ENCODE measurements around the gene GXYLT2. TPM values are rescaled to one million over a fixed set of nuclear protein-coding genes. Genes with fewer than 3 reads are reported as not detected.
A peak's percentile ranks its signal among the peaks of the same experiment; 100 is the strongest.

Gene GXYLT2
- total and polyA plus RNA-seq, 4 donors = 1.9 to 46.4 (median 11.5) TPM

DNA sequence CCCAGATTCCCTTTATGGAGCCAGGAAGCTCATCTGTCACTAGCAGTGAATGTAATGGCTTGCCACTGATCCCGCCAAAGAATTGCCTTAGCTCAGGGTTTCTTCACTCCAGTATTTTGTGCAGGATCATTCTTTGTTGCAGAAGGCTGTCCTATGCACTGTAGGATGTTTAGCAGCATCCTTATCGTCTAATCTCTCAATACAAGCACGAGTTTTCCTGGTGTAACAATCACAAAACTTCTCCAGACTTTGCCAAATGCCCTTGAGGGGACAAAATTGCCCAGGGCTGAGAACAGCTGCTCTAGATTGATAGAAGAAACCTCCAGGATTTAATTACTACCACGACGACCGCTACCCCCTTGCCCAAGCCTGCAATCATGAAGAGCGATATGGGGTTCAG is 32.8 kb upstream of the GXYLT2 start:
- Histone ChIP-seq H3K4me3 (ENCODE audit: low read length in 2 of 2) (no peak overlapping the region), H3K27ac (ENCODE audit: low read depth in 1 of 2, low read length in 2 of 2) (no peak overlapping the region), H3K36me3 (ENCODE audit: control insufficient read depth in 1 of 2, insufficient read depth in 2 of 2, low read length in 1 of 2) (no peaks in the 10 kb centered on the region), H3K4me1 (ENCODE audit: control insufficient read depth in 1 of 2, insufficient read depth in 2 of 2, low read length in 2 of 2) (no peaks in the 10 kb centered on the region), H3K27me3 (ENCODE audit: control insufficient read depth in 1 of 2, insufficient read depth in 2 of 2, low read length in 1 of 2) (no peaks in the 10 kb centered on the region), H3K9me3 (ENCODE audit: control insufficient read depth, low read length) (no peaks in the 10 kb centered on the region)
- intact Hi-C loops (cut with DNase I) = no loop called here
- DNase-seq (no peak), ATAC-seq (ENCODE audit: low FRiP score) (no peak)
- 69 to 75% methylated on average over 7 of the region's 7 CpGs for whole genome bisulfite sequencing, 2 donors

DNA sequence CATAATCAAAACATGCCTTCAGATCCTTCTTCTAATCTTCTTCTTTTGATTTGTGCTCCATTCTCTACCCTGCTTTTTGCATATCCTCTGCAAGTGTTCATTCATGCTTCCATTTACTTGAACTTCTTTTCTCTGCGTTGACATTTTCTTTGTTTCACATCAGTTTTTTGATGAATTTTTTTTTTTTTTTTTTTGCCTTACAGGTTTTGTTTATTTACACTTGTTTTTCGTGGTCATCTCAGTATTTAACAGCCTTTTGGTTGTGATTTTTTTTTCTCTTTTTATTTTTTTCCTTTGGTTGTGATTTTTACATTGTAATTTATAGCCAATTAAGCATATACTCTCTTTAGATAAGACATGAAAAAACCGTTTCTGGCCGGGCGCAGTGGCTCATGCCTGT is 27.8 kb upstream of the GXYLT2 start:
- no peak for ATAC-seq (ENCODE audit: low FRiP score)

DNA sequence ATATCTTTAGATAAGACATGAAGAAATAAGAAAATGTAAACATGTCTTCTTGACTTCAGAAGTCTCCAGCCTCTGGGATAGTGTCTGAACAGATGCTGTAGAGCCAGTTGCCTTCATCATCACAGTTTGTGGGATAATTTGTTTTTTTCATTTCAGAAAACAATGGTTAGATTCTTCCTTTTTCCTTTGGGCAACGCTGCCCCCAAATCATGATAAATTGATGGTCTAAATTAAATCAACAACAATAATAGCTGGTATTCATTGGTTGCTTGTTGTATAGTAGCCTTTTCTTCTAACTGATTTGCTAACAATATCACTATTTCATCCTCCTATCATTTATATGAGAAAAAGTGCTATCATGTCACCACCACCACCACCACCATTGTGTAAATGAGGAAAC is 27.0 kb upstream of the GXYLT2 start:
- H3K27me3 ChIP-seq (ENCODE audit: control insufficient read depth in 1 of 2, insufficient read depth in 2 of 2, low read length in 1 of 2) = no peaks in the 10 kb centered on the region
- H3K27ac ChIP-seq (ENCODE audit: low read depth in 1 of 2, low read length in 2 of 2) = no peak overlapping the region
- ATAC-seq (ENCODE audit: low FRiP score) = no peak
- WGBS, 2 donors = 90 to 95% methylated on average over 1 of the region's 1 CpG
- no peaks in the 10 kb centered on the region for H3K36me3 ChIP-seq (ENCODE audit: control insufficient read depth in 1 of 2, insufficient read depth in 2 of 2, low read length in 1 of 2)
- H3K4me3 ChIP-seq (ENCODE audit: low read length in 2 of 2) = no peak overlapping the region
- H3K4me1 ChIP-seq (ENCODE audit: control insufficient read depth in 1 of 2, insufficient read depth in 2 of 2, low read length in 2 of 2) = no peaks in the 10 kb centered on the region
- H3K9me3 ChIP-seq (ENCODE audit: control insufficient read depth, low read length) = no peaks in the 10 kb centered on the region
- intact Hi-C loops (cut with DNase I) = no loop called here
- DNase-seq = no peak

More for the DNA sequence above, 27.8 kb upstream of the GXYLT2 start:
- H3K4me1 ChIP-seq (ENCODE audit: control insufficient read depth in 1 of 2, insufficient read depth in 2 of 2, low read length in 2 of 2) = no peaks in the 10 kb centered on the region
- H3K36me3 ChIP-seq (ENCODE audit: control insufficient read depth in 1 of 2, insufficient read depth in 2 of 2, low read length in 1 of 2) = no peaks in the 10 kb centered on the region
- DNase-seq = no peak
- H3K4me3 ChIP-seq (ENCODE audit: low read length in 2 of 2) = no peak overlapping the region
- H3K27ac ChIP-seq (ENCODE audit: low read depth in 1 of 2, low read length in 2 of 2) = no peak overlapping the region
- intact Hi-C loops (cut with DNase I) = no loop called here
- H3K27me3 ChIP-seq (ENCODE audit: control insufficient read depth in 1 of 2, insufficient read depth in 2 of 2, low read length in 1 of 2) = no peaks in the 10 kb centered on the region
- 90 to 91% methylated on average over 5 of the region's 5 CpGs for WGBS, 2 donors
- H3K9me3 ChIP-seq (ENCODE audit: control insufficient read depth, low read length) = no peaks in the 10 kb centered on the region

DNA sequence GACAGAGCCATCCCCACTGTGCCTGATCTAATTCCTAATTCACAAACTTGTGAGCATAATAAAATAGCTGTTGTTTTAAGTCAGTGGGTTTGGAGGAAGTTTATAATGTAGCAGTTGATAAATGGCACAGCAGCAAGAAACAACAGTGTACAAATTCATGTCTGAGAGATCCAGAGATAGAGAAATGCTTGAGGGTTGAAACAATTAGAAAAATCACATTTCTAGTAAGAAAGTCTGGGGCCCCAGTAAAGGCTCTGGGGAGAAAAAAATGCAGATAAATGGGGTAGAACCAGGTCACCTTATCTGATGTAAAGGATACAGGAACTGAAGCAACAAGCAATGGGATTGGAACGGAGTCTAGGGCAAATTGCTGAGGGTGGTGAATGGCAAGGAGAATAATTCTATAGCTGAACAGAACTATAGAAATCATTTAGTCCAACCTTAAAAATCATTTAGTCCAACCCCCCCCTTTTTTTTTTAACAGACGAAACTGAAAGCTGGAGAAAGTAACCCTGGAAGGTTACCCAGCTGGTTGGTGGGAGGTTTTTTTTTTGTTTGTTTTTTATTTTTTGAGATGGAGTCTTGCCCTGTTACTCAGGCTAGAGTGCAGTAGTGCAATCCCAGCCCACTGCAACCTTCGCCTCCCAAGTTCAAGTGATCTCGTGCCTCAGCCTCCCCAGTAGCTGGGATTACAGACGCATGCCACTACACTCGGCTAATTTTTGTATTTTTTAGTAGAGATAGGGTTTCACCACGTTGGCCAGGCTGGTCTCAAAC is 25.3 kb upstream of the GXYLT2 start:
- Histone ChIP-seq H3K4me3 (ENCODE audit: low read length in 2 of 2) (no peak overlapping the region), H3K4me1 (ENCODE audit: control insufficient read depth in 1 of 2, insufficient read depth in 2 of 2, low read length in 2 of 2) (no peaks in the 10 kb centered on the region), H3K27ac (ENCODE audit: low read depth in 1 of 2, low read length in 2 of 2) (no peak overlapping the region), H3K36me3 (ENCODE audit: control insufficient read depth in 1 of 2, insufficient read depth in 2 of 2, low read length in 1 of 2) (no peaks in the 10 kb centered on the region), H3K9me3 (ENCODE audit: control insufficient read depth, low read length) (no peaks in the 10 kb centered on the region), H3K27me3 (ENCODE audit: control insufficient read depth in 1 of 2, insufficient read depth in 2 of 2, low read length in 1 of 2) (no peaks in the 10 kb centered on the region)
- intact Hi-C loops (cut with DNase I) = no loop called here
- DNase-seq = no peak
- no peak for ATAC-seq (ENCODE audit: low FRiP score)
- 76 to 77% methylated on average over 7 of the region's 7 CpGs for WGBS, 2 donors

DNA sequence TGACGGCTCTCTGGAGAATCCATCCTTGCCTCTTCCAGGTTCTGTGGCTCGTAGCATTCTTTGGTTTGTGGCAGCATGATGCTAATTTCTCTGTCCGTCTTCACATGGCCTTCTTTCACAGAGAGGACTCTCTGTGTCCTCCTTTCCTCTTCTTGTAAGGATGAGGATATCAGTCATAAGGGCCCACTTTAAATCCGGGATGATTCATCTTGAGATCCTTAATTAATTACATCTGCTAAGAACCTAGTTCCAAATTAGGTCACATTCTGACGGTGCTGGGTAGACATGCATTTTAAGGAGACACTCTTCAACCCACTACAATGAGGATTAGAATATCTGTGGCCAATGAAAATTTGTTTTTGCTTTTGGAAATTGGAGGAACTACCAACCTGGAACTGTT is 15.7 kb upstream of the GXYLT2 start:
- Histone ChIP-seq H3K4me3 (ENCODE audit: low read length in 2 of 2) (no peak overlapping the region), H3K27me3 (ENCODE audit: control insufficient read depth in 1 of 2, insufficient read depth in 2 of 2, low read length in 1 of 2) (no peaks in the 10 kb centered on the region), H3K9me3 (ENCODE audit: control insufficient read depth, low read length) (no peaks in the 10 kb centered on the region), H3K4me1 (ENCODE audit: control insufficient read depth in 1 of 2, insufficient read depth in 2 of 2, low read length in 2 of 2) (no peaks in the 10 kb centered on the region), H3K27ac (ENCODE audit: low read depth in 1 of 2, low read length in 2 of 2) (no peak overlapping the region), H3K36me3 (ENCODE audit: control insufficient read depth in 1 of 2, insufficient read depth in 2 of 2, low read length in 1 of 2) (no peaks in the 10 kb centered on the region)
- intact Hi-C loops (cut with DNase I) = no loop called here
- 87 to 88% methylated on average over 5 of the region's 5 CpGs for WGBS, 2 donors
- DNase-seq (no peak), ATAC-seq (ENCODE audit: low FRiP score) (no peak)

DNA sequence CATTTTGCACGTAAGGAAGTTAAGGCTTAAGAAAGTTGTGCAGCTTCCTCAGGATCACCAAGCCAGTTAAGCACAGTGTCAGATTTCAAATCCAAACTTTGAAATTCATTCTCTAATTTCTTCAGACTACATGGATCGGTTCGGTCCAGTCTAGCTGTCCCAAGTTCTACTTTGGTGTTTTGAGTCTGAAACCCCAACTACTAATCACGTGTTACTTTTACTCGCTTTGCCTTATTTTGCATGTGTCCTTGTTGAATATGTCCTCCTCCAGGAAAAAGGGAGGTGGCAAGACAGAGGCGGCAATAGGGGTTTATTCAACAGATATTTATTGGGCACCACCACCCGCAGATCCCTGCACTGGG is 522 bp upstream of the GXYLT2 start:
- Histone ChIP-seq H3K27ac (ENCODE audit: low read depth in 1 of 2, low read length in 2 of 2) (no peak overlapping the region), H3K4me1 (ENCODE audit: control insufficient read depth in 1 of 2, insufficient read depth in 2 of 2, low read length in 2 of 2) (no peaks in the 10 kb centered on the region), H3K4me3 (ENCODE audit: low read length in 2 of 2) (peak overlapping the region; percentile 96 to 97), H3K9me3 (ENCODE audit: control insufficient read depth, low read length) (no peaks in the 10 kb centered on the region), H3K27me3 (ENCODE audit: control insufficient read depth in 1 of 2, insufficient read depth in 2 of 2, low read length in 1 of 2) (no peaks in the 10 kb centered on the region), H3K36me3 (ENCODE audit: control insufficient read depth in 1 of 2, insufficient read depth in 2 of 2, low read length in 1 of 2) (no peaks in the 10 kb centered on the region)
- intact Hi-C loops (cut with DNase I) = loop anchor here in 1 of 2 donors (5.0 kb wide), 2 partner anchors 40 to 50 kb away; partner anchors contain the start of gene SHQ1
- 0 to 1% methylated on average over 7 of the region's 7 CpGs for WGBS, 2 donors
- no peak for ATAC-seq (ENCODE audit: low FRiP score)
- no peak for DNase-seq

DNA sequence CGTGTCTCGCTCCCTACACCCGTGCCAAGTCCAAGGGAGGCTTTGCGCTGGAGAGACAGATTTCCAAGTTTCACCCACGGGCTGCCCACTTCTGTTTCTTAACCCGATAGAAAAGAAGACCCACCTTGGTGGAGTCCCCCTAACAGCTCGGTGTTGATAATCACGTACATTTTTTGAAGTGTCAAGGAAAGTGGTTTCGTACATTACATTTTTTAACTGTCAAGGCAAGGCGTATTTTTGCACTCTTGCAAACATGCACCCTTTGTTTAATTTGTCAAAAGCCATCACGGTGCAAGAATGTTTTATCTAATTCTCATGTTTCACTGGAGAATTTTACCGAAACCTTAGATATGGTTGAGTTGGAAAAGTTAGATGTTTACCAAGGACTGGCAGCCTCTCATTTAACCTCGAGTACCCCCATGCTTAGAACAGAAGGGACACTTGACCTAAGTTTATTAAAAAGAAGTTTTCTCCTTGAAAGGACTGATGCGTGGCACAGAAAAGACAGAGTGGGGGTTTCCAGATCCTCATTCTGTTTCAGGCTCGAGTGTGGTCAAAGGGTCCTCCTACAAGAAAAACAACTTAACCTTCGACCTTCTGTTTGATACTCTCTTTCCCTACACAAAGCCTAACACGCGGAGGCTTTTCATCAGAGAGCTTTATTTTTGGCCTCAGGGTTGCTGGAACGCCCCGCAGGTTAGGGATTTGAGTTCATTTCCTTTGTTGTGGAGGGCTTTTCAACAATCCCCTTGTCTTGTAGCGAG is 882 bp downstream of the GXYLT2 start:
- H3K4me1 ChIP-seq (ENCODE audit: control insufficient read depth in 1 of 2, insufficient read depth in 2 of 2, low read length in 2 of 2) = no peaks in the 10 kb centered on the region
- no peak for DNase-seq
- 1 to 2% methylated on average over 21 of the region's 21 CpGs for WGBS, 2 donors

DNA sequence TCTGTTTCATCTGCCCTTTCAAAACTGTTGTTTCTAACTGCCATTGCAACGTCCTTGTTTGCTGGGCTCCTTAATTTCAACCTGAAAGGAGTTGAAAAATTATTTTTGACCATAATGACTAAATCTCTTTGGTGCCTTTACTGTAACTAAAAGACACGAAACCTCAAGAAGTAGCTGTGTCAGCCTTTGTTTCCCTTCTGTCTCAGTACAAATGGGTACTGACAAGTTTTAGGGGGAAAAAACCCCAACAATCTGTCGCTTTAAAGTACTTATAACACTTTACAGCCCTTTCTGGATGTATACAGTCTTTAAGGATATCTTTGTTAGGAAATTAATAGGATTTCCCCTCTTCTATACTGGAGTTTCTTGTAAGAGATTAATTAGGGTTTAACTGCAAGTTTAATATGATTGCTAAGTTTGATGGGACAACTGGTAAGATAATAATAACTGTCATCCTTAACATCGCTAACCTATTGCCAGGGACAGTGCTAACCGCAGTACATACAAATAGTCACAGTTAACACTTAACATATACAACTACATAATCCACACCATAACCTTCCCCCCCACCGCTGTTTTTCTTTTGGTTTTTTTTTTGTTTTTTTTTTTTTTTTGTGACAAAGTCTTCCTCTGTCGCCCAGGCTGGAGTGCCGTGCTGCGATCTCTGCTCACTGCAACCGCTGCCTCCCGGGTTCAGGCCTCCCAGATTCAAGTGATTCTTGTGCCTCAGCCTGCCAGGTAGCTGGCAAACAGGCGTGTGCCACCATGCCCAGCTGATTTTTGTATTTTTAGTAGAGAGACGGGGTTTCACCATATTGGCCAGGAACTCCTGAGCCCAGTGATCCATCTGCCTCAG is 1.7 kb downstream of the GXYLT2 start:
- peak overlapping the region; percentile 96 to 97 for H3K4me3 ChIP-seq (ENCODE audit: low read length in 2 of 2)
- intact Hi-C loops (cut with DNase I) = loop anchor here in 1 of 2 donors (2.0 to 5.0 kb wide), 3 partner anchors 42 to 107 kb away; partner anchors contain the start of genes PPP4R2 and SHQ1
- H3K4me1 ChIP-seq (ENCODE audit: control insufficient read depth in 1 of 2, insufficient read depth in 2 of 2, low read length in 2 of 2) = no peaks in the 10 kb centered on the region
- DNase-seq (no peak), ATAC-seq (ENCODE audit: low FRiP score) (no peak)
- no peaks in the 10 kb centered on the region for H3K27me3 ChIP-seq (ENCODE audit: control insufficient read depth in 1 of 2, insufficient read depth in 2 of 2, low read length in 1 of 2)
- WGBS, 2 donors = 28 to 34% methylated on average over 13 of the region's 13 CpGs
- no peaks in the 10 kb centered on the region for H3K36me3 ChIP-seq (ENCODE audit: control insufficient read depth in 1 of 2, insufficient read depth in 2 of 2, low read length in 1 of 2)
- H3K27ac ChIP-seq (ENCODE audit: low read depth in 1 of 2, low read length in 2 of 2) = peak overlapping the region; percentile 62 to 78
- H3K9me3 ChIP-seq (ENCODE audit: control insufficient read depth, low read length) = no peaks in the 10 kb centered on the region

More for the DNA sequence above, 882 bp downstream of the GXYLT2 start:
- Histone ChIP-seq H3K9me3 (ENCODE audit: control insufficient read depth, low read length) (no peaks in the 10 kb centered on the region), H3K36me3 (ENCODE audit: control insufficient read depth in 1 of 2, insufficient read depth in 2 of 2, low read length in 1 of 2) (no peaks in the 10 kb centered on the region), H3K27me3 (ENCODE audit: control insufficient read depth in 1 of 2, insufficient read depth in 2 of 2, low read length in 1 of 2) (no peaks in the 10 kb centered on the region), H3K4me3 (ENCODE audit: low read length in 2 of 2) (peak overlapping the region; percentile 96 to 97), H3K27ac (ENCODE audit: low read depth in 1 of 2, low read length in 2 of 2) (peak overlapping the region; percentile 62 to 78)
- intact Hi-C loops (cut with DNase I) = loop anchor here in 1 of 2 donors (2.0 to 5.0 kb wide), 3 partner anchors 41 to 108 kb away; partner anchors contain the start of genes PPP4R2 and SHQ1
- no peak for ATAC-seq (ENCODE audit: low FRiP score)

Measured in aorta (tissue), 5 donors.